GM12878 (cell line): Measurements from ENCODE around the gene SMIM20. TPM values are rescaled to one million over a fixed set of nuclear protein-coding genes. Genes with fewer than 3 reads are reported as not detected.
A peak's percentile ranks its signal among the peaks of the same experiment; 100 is the strongest.

ENCODE experiments used
- ATAC-seq: fragments of 200-7000 bp; cut with Tn5 transposase; 3 replicates; pipeline ENCODE4 v1.9.1; 2020; ENCODE audit warnings: mild to moderate bottlenecking, moderate library complexity
- BruUV-seq: library from RNA; stranded (reverse); fragments of 400-500 nt; replicated peaks from 2 replicates; lab custom pipeline; 2021; lab: Mats Ljungman, UMichigan
- CTCF ChIA-PET: fragments of 300-600 bp; sonication (Branson Sonifier 250); formaldehyde crosslinking; extraction: SDS; loops from one replicate; lab custom pipeline; 2021; ENCODE audit warnings: inconsistent platforms; lab: Yijun Ruan, JAX
- POLR2A ChIA-PET: fragments of 350-600 bp; formaldehyde crosslinking; extraction: SDS; loops from one replicate; lab custom pipeline; 2021; ENCODE audit warnings: inconsistent platforms; lab: Charles Lee
- RAD21 ChIA-PET: fragments of 300-600 bp; sonication (Branson Sonifier 250); formaldehyde crosslinking; loops from one replicate; lab custom pipeline; 2023; ENCODE audit warnings: antibody characterized with exemption; ENCODE audit not compliant: unreplicated experiment; lab: Charles Lee
- SMC1A ChIA-PET: fragments of 300-600 bp; sonication (Branson Sonifier 250); formaldehyde crosslinking; loops from one replicate; lab custom pipeline; 2023; ENCODE audit not compliant: unreplicated experiment, uncharacterized antibody; lab: Charles Lee
- DNase-seq: peaks from one replicate; pipeline ENCODE4 v3.0.0-alpha.2; 2011; ENCODE audit warnings: low read depth, low spot score
- FAIRE-seq: peaks from 3 replicates; lab custom pipeline; 2011; peaks lifted over from hg19 to GRCh38; lab: Jason Lieb, UNC
- H2AFZ ChIP-seq: 2 replicates; pipeline ENCODE4 v1.6.0; 2011; ENCODE audit warnings: low read depth, low read length, control low read depth; ENCODE audit not compliant: control insufficient read depth
- H3K27ac ChIP-seq: 2 replicates; pipeline ENCODE4 v1.5.1; 2011; ENCODE audit warnings: control low read depth; ENCODE audit not compliant: control insufficient read depth, insufficient read depth
- H3K27me3 ChIP-seq, 2 experiments: replicated peaks in 1 of 2; 2 replicates each; pipeline versions ENCODE4 v1.6.0 to v1.6.1; 2011; ENCODE audit warnings: low read length in 1 of 2; ENCODE audit not compliant: control insufficient read depth in 2 of 2, insufficient read depth in 2 of 2
- H3K36me3 ChIP-seq, 2 experiments: 2 replicates each; pipeline ENCODE4 v1.5.1; 2011; ENCODE audit warnings: low read length in 1 of 2; ENCODE audit not compliant: control insufficient read depth in 2 of 2, insufficient read depth in 2 of 2
- H3K4me1 ChIP-seq: 2 replicates; pipeline ENCODE4 v1.6.1; 2011; ENCODE audit warnings: mild to moderate bottlenecking, low read length, moderate library complexity, mixed read lengths; ENCODE audit not compliant: control insufficient read depth, insufficient read depth
- H3K4me2 ChIP-seq: 2 replicates; pipeline ENCODE4 v1.6.0; 2011; ENCODE audit warnings: control low read depth; ENCODE audit not compliant: control insufficient read depth, insufficient read depth
- H3K4me3 ChIP-seq: fragments of 200-600 bp; sonication (generic); 2 replicates; pipeline ENCODE4 v1.5.1; 2016
- H3K79me2 ChIP-seq: 2 replicates; pipeline ENCODE4 v1.6.0; 2011; ENCODE audit warnings: low read length; ENCODE audit not compliant: control insufficient read depth, insufficient read depth
- H3K9ac ChIP-seq: 2 replicates; pipeline ENCODE4 v1.8.0; 2011; ENCODE audit warnings: low read length, control low read depth, mixed read lengths; ENCODE audit not compliant: control insufficient read depth, insufficient read depth
- H3K9me3 ChIP-seq: replicated peaks from 3 replicates; pipeline ENCODE4 v1.5.1; 2011; ENCODE audit warnings: mild to moderate bottlenecking, low read length; ENCODE audit not compliant: control insufficient read depth, insufficient read depth
- H4K20me1 ChIP-seq: 2 replicates; pipeline ENCODE4 v1.6.0; 2011; ENCODE audit not compliant: control insufficient read depth, insufficient read depth
- ATF7 ChIP-seq: fragments of 450-650 bp; IDR thresholded peaks from 2 replicates; pipeline ENCODE4 v1.6.1; 2016; ENCODE audit warnings: low read depth, mild to moderate bottlenecking
- CBX3 ChIP-seq: fragments of 200-600 bp; sonication (generic); IDR thresholded peaks from 2 replicates; pipeline ENCODE4 v1.6.1; 2016; ENCODE audit warnings: low read depth, borderline replicate concordance
- DPF2 ChIP-seq: fragments of 450-650 bp; IDR thresholded peaks from 2 replicates; pipeline ENCODE4 v1.6.1; 2017; ENCODE audit warnings: mild to moderate bottlenecking
- ESRRA ChIP-seq: IDR thresholded peaks from 2 replicates; pipeline ENCODE4 v1.6.1; 2012; ENCODE audit warnings: mild to moderate bottlenecking, low read length, improper control_type of control experiment
- EZH2 ChIP-seq: IDR thresholded peaks from 2 replicates; pipeline ENCODE4 v1.6.1; 2012; ENCODE audit warnings: low read depth, mild to moderate bottlenecking, control low read depth, inconsistent platforms, low read length, borderline replicate concordance; ENCODE audit not compliant: control insufficient read depth
- IRF4 ChIP-seq: IDR thresholded peaks from 2 replicates; pipeline ENCODE4 v1.6.1; 2011; ENCODE audit warnings: low read depth, low read length
- JUNB ChIP-seq: IDR thresholded peaks from 2 replicates; pipeline ENCODE4 v1.6.1; 2016; ENCODE audit warnings: antibody characterized with exemption, mild to moderate bottlenecking
- MEF2B ChIP-seq: fragments of 450-650 bp; IDR thresholded peaks from 2 replicates; pipeline ENCODE4 v1.6.1; 2018; ENCODE audit warnings: mild to moderate bottlenecking, moderate library complexity; ENCODE audit not compliant: partially characterized antibody, poor library complexity, severe bottlenecking
- MYC ChIP-seq: IDR thresholded peaks from 2 replicates; pipeline ENCODE4 v1.6.1; 2011; ENCODE audit warnings: mild to moderate bottlenecking, low read length, moderate library complexity, inconsistent platforms; ENCODE audit not compliant: insufficient read depth, insufficient replicate concordance, insufficient read length, severe bottlenecking
- RB1 ChIP-seq: fragments of 450-650 bp; formaldehyde crosslinking; IDR thresholded peaks from 2 replicates; pipeline ENCODE4 v1.6.1; 2017; ENCODE audit warnings: mild to moderate bottlenecking, borderline replicate concordance
- RUNX3 ChIP-seq: IDR thresholded peaks from 2 replicates; pipeline ENCODE4 v1.6.1; 2012; ENCODE audit warnings: low read length, inconsistent platforms
- SIN3A ChIP-seq: IDR thresholded peaks from 2 replicates; pipeline ENCODE4 v1.6.1; 2012; ENCODE audit warnings: low read depth, low read length, improper control_type of control experiment
- SP1 ChIP-seq: IDR thresholded peaks from one replicate; pipeline ENCODE4 v1.6.1; 2011; ENCODE audit warnings: low read depth, low read length
- SREBF1 ChIP-seq: IDR thresholded peaks from 2 replicates; pipeline ENCODE4 v1.6.1; 2012; ENCODE audit warnings: mild to moderate bottlenecking, low read length
- STAT3 ChIP-seq: IDR thresholded peaks from 2 replicates; pipeline ENCODE4 v1.6.1; 2011; ENCODE audit warnings: low read depth, low read length, improper control_type of control experiment
- ZNF384 ChIP-seq: IDR thresholded peaks from 2 replicates; pipeline ENCODE4 v1.6.1; 2012; ENCODE audit warnings: low read depth, mild to moderate bottlenecking, low read length, improper control_type of control experiment, borderline replicate concordance
- whole genome bisulfite sequencing: methylation state at CpG from one replicate; pipeline ENCODE4 v1.1.6; 2016; ENCODE audit warnings: low lambda C conversion rate; ENCODE audit not compliant: insufficient replicate concordance, insufficient coverage; ENCODE audit errors: missing lambda C conversion rate; 5-methylcytosine and 5-hydroxymethylcytosine counted together
- in situ Hi-C: fragments of 300-500 bp; cut with MboI; formaldehyde crosslinking; loops from 9 replicates; pipeline ENCODE4 v1.14.3; 2018; ENCODE audit warnings: mixed read lengths
- intact Hi-C: fragments of 100-400 bp; cut with micrococcal nuclease; formaldehyde crosslinking; loops from one replicate; pipeline ENCODE4 v1.14.2; 2022; ENCODE audit not compliant: unreplicated experiment
- polyA plus RNA-seq, 11 experiments: library from polyadenylated mRNA; depleted of rRNA in 4 of 11; unstranded in 6 of 11; stranded (reverse) in 5 of 11; fragments of >200 nt; fragmentation: Nextera tagmentation in 4 of 11; fragmentation: Illumina TruSeq in 1 of 11; extraction: Ambion mirVana in 4 of 11; extraction: Trizol in 1 of 11; gene quantifications; 1 replicate in 1 of 11; 2 replicates in 10 of 11; pipeline versions ENCODE4 v1.2.1 to v1.2.3, GENCODE V29; 2011 to 2016; ENCODE audit warnings: inconsistent platforms in 2 of 11, missing spikeins in 2 of 11, low read depth in 1 of 11
- total RNA-seq, 4 experiments: library from RNA; depleted of rRNA in 3 of 4; stranded (reverse); fragments of >200 nt in 3 of 4; fragmentation: Illumina TruSeq in 1 of 4; extraction: Trizol in 1 of 4; gene quantifications; 2 replicates each; pipeline versions ENCODE4 v1.2.1 to v1.2.3, GENCODE V29; 2013 to 2021
- TF ChIP-seq, protein P1 (sequence below): IDR thresholded peaks from 2 replicates; pipeline ENCODE4 v1.6.1; 2012; ENCODE audit warnings: low read depth, low read length, improper control_type of control experiment
- TF ChIP-seq, protein P2 (sequence below): fragments of 450-650 bp; IDR thresholded peaks from 2 replicates; pipeline ENCODE4 v1.6.1; 2018; ENCODE audit warnings: borderline replicate concordance, mild to moderate bottlenecking; ENCODE audit not compliant: partially characterized antibody

The SMIM20 gene
- total and polyA plus RNA-seq, 10 of the 15 experiments (the other 5 are each of a cell fraction or from before 2014, with no cell fraction given): 17.3 to 38.0 (median 28.8) TPM

- TF ChIP-seq MEF2B (no peak), ESRRA (no peak), ZNF384 (peak; percentile 24; the same call in 1 of the 2 replicates), STAT3 (no peak), DPF2 (no peak)
- TF ChIP-seq, all 136 proteins: peak for 6
Measured at GRCh38 chr4:25925486-25926201, 11.6 kb downstream of the SMIM20 start (continued).

- H3K4me3 ChIP-seq: no peak overlapping the region
- ATAC-seq (no peak), DNase-seq (no peak), FAIRE-seq (no peak)
- no peak overlapping the region for H2AFZ ChIP-seq
- ChIA-PET SMC1A (interaction anchor here (0.8 to 2.5 kb wide), 6 partner anchors 12 to 399 kb away, joined by 3 to 8 read pairs (median 4); no protein-coding TSS in a partner anchor), CTCF (interaction anchor here (0.6 to 5.8 kb wide), 16 partner anchors 8 to 553 kb away, joined by 3 to 62 read pairs (median 4); partner anchors contain the start of gene SMIM20), RAD21 (interaction anchor here (0.7 to 1.1 kb wide), 2 partner anchors 133 to 402 kb away, joined by 3 read pairs; no protein-coding TSS in a partner anchor), POLR2A (no interaction called here)
- no peaks in the 10 kb centered on the region for H4K20me1 ChIP-seq
- H3K9me3 ChIP-seq: no peaks in the 10 kb centered on the region
- no peaks in the 10 kb centered on the region for H3K79me2 ChIP-seq
- no peak overlapping the region for H3K4me2 ChIP-seq
- in situ Hi-C loops (no loop called here), intact Hi-C loops (loop anchor here (5.0 kb wide), 2 partner anchors 391 to 486 kb away; no protein-coding TSS in a partner anchor)
- no peak overlapping the region for H3K27ac ChIP-seq
- H3K36me3 ChIP-seq: no peaks in the 10 kb centered on the region
- H3K9ac ChIP-seq: no peak overlapping the region
- 50% methylated on average over 2 of the region's 2 CpGs for WGBS
- BruUV-seq: no TSS peak
- H3K4me1 ChIP-seq: no peaks in the 10 kb centered on the region
- no peaks in the 10 kb centered on the region for H3K27me3 ChIP-seq
- no peak for TF ChIP-seq ATF7
- TF ChIP-seq, protein P1, sequence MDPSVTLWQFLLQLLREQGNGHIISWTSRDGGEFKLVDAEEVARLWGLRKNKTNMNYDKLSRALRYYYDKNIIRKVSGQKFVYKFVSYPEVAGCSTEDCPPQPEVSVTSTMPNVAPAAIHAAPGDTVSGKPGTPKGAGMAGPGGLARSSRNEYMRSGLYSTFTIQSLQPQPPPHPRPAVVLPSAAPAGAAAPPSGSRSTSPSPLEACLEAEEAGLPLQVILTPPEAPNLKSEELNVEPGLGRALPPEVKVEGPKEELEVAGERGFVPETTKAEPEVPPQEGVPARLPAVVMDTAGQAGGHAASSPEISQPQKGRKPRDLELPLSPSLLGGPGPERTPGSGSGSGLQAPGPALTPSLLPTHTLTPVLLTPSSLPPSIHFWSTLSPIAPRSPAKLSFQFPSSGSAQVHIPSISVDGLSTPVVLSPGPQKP: no peak
- no peak for TF ChIP-seq RUNX3
- TF ChIP-seq SIN3A: no peak
- no peak for TF ChIP-seq MYC
- TF ChIP-seq EZH2: no peak
- TF ChIP-seq SP1: no peak
- TF ChIP-seq SREBF1: no peak
- TF ChIP-seq CBX3: no peak
- TF ChIP-seq JUNB: no peak
- no peak for TF ChIP-seq RB1
- TF ChIP-seq, protein P2, sequence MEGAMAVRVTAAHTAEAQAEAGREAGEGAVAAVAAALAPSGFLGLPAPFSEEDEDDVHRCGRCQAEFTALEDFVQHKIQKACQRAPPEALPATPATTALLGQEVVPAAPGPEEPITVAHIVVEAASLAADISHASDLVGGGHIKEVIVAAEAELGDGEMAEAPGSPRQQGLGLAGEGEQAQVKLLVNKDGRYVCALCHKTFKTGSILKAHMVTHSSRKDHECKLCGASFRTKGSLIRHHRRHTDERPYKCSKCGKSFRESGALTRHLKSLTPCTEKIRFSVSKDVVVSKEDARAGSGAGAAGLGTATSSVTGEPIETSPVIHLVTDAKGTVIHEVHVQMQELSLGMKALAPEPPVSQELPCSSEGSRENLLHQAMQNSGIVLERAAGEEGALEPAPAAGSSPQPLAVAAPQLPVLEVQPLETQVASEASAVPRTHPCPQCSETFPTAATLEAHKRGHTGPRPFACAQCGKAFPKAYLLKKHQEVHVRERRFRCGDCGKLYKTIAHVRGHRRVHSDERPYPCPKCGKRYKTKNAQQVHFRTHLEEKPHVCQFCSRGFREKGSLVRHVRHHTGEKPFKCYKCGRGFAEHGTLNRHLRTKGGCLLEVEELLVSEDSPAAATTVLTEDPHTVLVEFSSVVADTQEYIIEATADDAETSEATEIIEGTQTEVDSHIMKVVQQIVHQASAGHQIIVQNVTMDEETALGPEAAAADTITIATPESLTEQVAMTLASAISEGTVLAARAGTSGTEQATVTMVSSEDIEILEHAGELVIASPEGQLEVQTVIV: no peak
- no peak for TF ChIP-seq IRF4
- TF ChIP-seq MEF2B: no peak
Measured at GRCh38 chr4:25926462-25926861, 12.4 kb downstream of the SMIM20 start.
